SK-N-MC (cell line): ENCODE results near the gene CALCOCO1.

Experiments
- EZH2 ChIP-seq: fragments of 200-600 bp; sonication (generic); IDR thresholded peaks from one replicate; pipeline ENCODE4 v1.6.1; 2017; ENCODE audit warnings: antibody characterized with exemption
- POLR2AphosphoS5 ChIP-seq: IDR thresholded peaks from 2 replicates; pipeline ENCODE4 v1.6.1; 2012; ENCODE audit warnings: mild to moderate bottlenecking, low read depth, low read length, borderline replicate concordance

DNA sequence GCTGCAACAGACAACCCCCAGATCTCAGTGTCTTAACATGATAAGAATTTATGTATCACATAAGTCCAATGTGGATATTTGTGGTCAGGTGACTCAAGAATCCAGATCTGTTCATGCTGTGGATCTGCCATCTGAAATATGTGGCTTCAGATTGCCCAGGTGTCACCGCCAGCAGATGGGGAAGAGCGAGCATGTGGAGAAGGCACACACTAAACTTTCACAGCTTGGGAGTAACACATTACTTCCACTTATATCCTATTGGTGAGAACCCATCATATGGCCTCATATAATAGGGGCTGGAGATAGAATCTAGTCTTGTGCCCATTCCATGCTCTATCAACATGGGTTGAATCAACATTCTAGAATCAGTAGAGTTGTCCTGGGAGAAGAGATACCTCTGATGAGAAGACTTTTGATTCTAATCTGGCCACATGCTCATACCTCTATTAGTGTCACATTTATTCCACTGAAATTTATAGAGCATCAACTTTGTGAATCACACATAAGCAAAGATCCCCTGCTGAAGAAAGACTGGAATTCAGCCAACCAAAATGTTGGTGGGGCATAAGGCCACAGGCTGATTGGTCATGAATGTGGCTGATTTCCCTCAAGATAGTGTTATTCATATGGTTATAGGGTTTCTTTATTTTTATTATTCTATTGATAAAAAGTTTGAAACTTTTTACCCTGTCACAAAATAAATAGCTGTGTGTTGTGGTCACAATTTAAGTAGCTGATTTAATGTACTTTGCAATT lies 6.0 kb upstream of the CALCOCO1 start:
- no peak for TF ChIP-seq EZH2
- no peak for TF ChIP-seq POLR2AphosphoS5
